Right ventricle myocardium inferior (tissue), 1 donor: ENCODE results near the gene TJP2. TPM values are rescaled to one million over a fixed set of nuclear protein-coding genes. Genes with fewer than 3 reads are reported as not detected.

ENCODE experiments used
- ATAC-seq: fragments of 200-7000 bp; cut with Tn5 transposase; one replicate; pipeline ENCODE4 v1.9.1; 2020; ENCODE audit warnings: mild to moderate bottlenecking, moderate library complexity
- DNase-seq: peaks from one replicate; pipeline ENCODE4 v3.0.0; 2021; ENCODE audit errors: missing footprints
- intact Hi-C: fragments of 100-400 bp; cut with DNase I; formaldehyde crosslinking; loops from one replicate; pipeline ENCODE4 v1.11.0; 2022
- long read RNA-seq: library from polyadenylated mRNA; unstranded; transcript quantifications from one replicate; pipeline ENCODE4 v2.0.0, GENCODE V29; 2021
- total RNA-seq: library from RNA; stranded (reverse); fragmentation: NEBNext Ultra II Directional; extraction: Animal tissue kit (Norgen Biotek cat#: 25700); gene quantifications from one replicate; pipeline ENCODE4 v1.2.1, GENCODE V29; 2021
- donor health status: DM: no; HTN: yes; CAD: no; lungs with severe emphysema.

Gene TJP2
- total RNA-seq: 110 TPM
- long read RNA-seq, full-length matches to known transcripts: 3 of 80 reads
- long read RNA-seq, partial matches to known transcripts: 44 of 80 reads
- long read RNA-seq, other reads (novel, unspliced or antisense): 33 of 80 reads

- peak; percentile 83 for ATAC-seq
- intact Hi-C loops: loop anchor here (5.0 kb wide), 1 partner anchor 42 kb away; no protein-coding TSS in a partner anchor
Measured at GRCh38 chr9:69173891-69174615, at the start of gene TJP2. TJP2 (plus strand) TSS chr9:69174277; CDS start chr9:69174373, 96 bp downstream.

GRCh38 chr9:69130456-69131441 is 43.3 kb upstream of the TJP2 start:
- no peak for DNase-seq
- intact Hi-C loops: loop anchor here (5.0 kb wide), 2 partner anchors 42 to 53 kb away; partner anchors contain the start of gene TJP2
- ATAC-seq: peak; percentile 77

More at GRCh38 chr9:69173891-69174615, at the start of gene TJP2:
- peak; percentile 92 for DNase-seq

- ATAC-seq: peak; percentile 63
- intact Hi-C loops: loop anchor here (5.0 kb wide), 2 partner anchors 41 to 54 kb away; partner anchors contain the start of gene TJP2
- no peak for DNase-seq
Measured at GRCh38 chr9:69131682-69132081, 42.4 kb upstream of the TJP2 start.

- DNase-seq (no peak), ATAC-seq (no peak)
- intact Hi-C loops: loop anchor here (5.0 kb wide), 2 partner anchors 40 to 55 kb away; partner anchors contain the start of gene TJP2
Measured at GRCh38 chr9:69132361-69132760, 41.7 kb upstream of the TJP2 start.

- intact Hi-C loops: loop anchor here (5.0 kb wide), 2 partner anchors 38 to 57 kb away; partner anchors contain the start of gene TJP2
- no peak for ATAC-seq
- no peak for DNase-seq
Measured at GRCh38 chr9:69134412-69134811, 39.7 kb upstream of the TJP2 start.

- no peak for ATAC-seq
- DNase-seq: no peak
- intact Hi-C loops: no loop called here
Measured at GRCh38 chr9:69136185-69136584, 37.9 kb upstream of the TJP2 start.

GRCh38 chr9:69136779-69137178 is 37.3 kb upstream of the TJP2 start:
- intact Hi-C loops: no loop called here

GRCh38 chr9:69137311-69137710 is 36.8 kb upstream of the TJP2 start:
- intact Hi-C loops: no loop called here
- ATAC-seq (no peak), DNase-seq (no peak)

More at GRCh38 chr9:69136779-69137178, 37.3 kb upstream of the TJP2 start:
- ATAC-seq (no peak), DNase-seq (no peak)

GRCh38 chr9:69139596-69139995 is 34.5 kb upstream of the TJP2 start:
- intact Hi-C loops: no loop called here
- DNase-seq: no peak
- ATAC-seq: no peak

GRCh38 chr9:69140123-69140735 is 33.8 kb upstream of the TJP2 start:
- DNase-seq: no peak
- ATAC-seq: peak; percentile 67
- intact Hi-C loops: no loop called here

- DNase-seq (no peak), ATAC-seq (no peak)
- intact Hi-C loops: no loop called here
Measured at GRCh38 chr9:69141851-69142250, 32.2 kb upstream of the TJP2 start.

GRCh38 chr9:69143291-69143690 is 30.8 kb upstream of the TJP2 start:
- DNase-seq (no peak), ATAC-seq (no peak)
- intact Hi-C loops: no loop called here

GRCh38 chr9:69145144-69145715 is 28.8 kb upstream of the TJP2 start:
- intact Hi-C loops: no loop called here
- ATAC-seq (no peak), DNase-seq (no peak)

- intact Hi-C loops: no loop called here
- ATAC-seq (no peak), DNase-seq (no peak)
Measured at GRCh38 chr9:69147041-69147834, 26.8 kb upstream of the TJP2 start.

- peak; percentile 38 for ATAC-seq
- intact Hi-C loops: no loop called here
- DNase-seq: no peak
Measured at GRCh38 chr9:69149321-69149807, 24.7 kb upstream of the TJP2 start.

GRCh38 chr9:69151506-69151905 is 22.6 kb upstream of the TJP2 start:
- intact Hi-C loops: no loop called here
- DNase-seq (no peak), ATAC-seq (no peak)

- ATAC-seq (no peak), DNase-seq (no peak)
- intact Hi-C loops: no loop called here
Measured at GRCh38 chr9:69153707-69154521, 20.2 kb upstream of the TJP2 start.
